GM21515 (cell line): ENCODE results near the gene AP1S3.

Experiments used
- ATAC-seq: cut with Tn5 transposase; IDR thresholded peaks from one replicate; pipeline ENCODE4 v1.9.1; 2021; ENCODE audit not compliant: unreplicated experiment

The AP1S3 gene

GRCh38 chr2:223725986-223726970 is 111.1 kb downstream of the AP1S3 start:
- no peak for ATAC-seq

GRCh38 chr2:223725494-223725893 is 111.9 kb downstream of the AP1S3 start:
- no peak for ATAC-seq

- no peak for ATAC-seq
These were observed 112.5 kb downstream of the AP1S3 start for GRCh38 chr2:223724861-223725260.

GRCh38 chr2:223723954-223724411 is 113.4 kb downstream of the AP1S3 start:
- no peak for ATAC-seq

GRCh38 chr2:223722226-223722625 is 115.2 kb downstream of the AP1S3 start:
- ATAC-seq: no peak

- ATAC-seq: no peak
These were observed 115.6 kb downstream of the AP1S3 start for GRCh38 chr2:223721746-223722145.

- ATAC-seq: no peak
These were observed 117.0 kb downstream of the AP1S3 start for GRCh38 chr2:223720367-223720766.

- ATAC-seq: no peak
These were observed 124.7 kb downstream of the AP1S3 start for GRCh38 chr2:223712642-223713041.

- no peak for ATAC-seq
These were observed 125.6 kb downstream of the AP1S3 start for GRCh38 chr2:223711596-223712326.
